ENCODE results near the gene KLF3. TPM values are rescaled to one million over a fixed set of nuclear protein-coding genes. Genes with fewer than 3 reads are reported as not detected.

KLF3 gene
- total RNA-seq, 1 experiment from 2014 or later = 16.8 TPM

GRCh38 chr4:38735870-38736269 lies 71.9 kb downstream of the KLF3 start:
- TF ChIP-seq NR2C2 (CRISPR knock-in tag; IDR thresholded peaks at IDR 0.05) = no peak
- TF ChIP-seq, protein P1, sequence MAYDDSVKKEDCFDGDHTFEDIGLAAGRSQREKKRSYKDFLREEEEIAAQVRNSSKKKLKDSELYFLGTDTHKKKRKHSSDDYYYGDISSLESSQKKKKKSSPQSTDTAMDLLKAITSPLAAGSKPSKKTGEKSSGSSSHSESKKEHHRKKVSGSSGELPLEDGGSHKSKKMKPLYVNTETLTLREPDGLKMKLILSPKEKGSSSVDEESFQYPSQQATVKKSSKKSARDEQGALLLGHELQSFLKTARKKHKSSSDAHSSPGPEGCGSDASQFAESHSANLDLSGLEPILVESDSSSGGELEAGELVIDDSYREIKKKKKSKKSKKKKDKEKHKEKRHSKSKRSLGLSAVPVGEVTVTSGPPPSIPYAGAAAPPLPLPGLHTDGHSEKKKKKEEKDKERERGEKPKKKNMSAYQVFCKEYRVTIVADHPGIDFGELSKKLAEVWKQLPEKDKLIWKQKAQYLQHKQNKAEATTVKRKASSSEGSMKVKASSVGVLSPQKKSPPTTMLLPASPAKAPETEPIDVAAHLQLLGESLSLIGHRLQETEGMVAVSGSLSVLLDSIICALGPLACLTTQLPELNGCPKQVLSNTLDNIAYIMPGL (CRISPR knock-in tag; IDR thresholded peaks at IDR 0.05) = no peak
- no peak for TF ChIP-seq FOXK1 (CRISPR knock-in tag; IDR thresholded peaks at IDR 0.05)
- no peak for TF ChIP-seq CREM (CRISPR knock-in tag; IDR thresholded peaks at IDR 0.05)
- TF ChIP-seq CBFB (CRISPR knock-in tag; IDR thresholded peaks at IDR 0.05; ENCODE audit: low read depth) = no peak
- TF ChIP-seq GTF2I (CRISPR knock-in tag; conservative IDR thresholded peaks at IDR 0.05) = no peak
- TF ChIP-seq, protein P2, sequence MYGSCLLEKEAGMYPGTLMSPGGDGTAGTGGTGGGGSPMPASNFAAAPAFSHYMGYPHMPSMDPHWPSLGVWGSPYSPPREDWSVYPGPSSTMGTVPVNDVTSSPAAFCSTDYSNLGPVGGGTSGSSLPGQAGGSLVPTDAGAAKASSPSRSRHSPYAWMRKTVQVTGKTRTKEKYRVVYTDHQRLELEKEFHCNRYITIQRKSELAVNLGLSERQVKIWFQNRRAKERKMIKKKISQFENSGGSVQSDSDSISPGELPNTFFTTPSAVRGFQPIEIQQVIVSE (CRISPR knock-in tag; IDR thresholded peaks at IDR 0.05; ENCODE audit: borderline replicate concordance) = no peak
- no peak for TF ChIP-seq TEAD1 (CRISPR knock-in tag; IDR thresholded peaks at IDR 0.05)
- no peak for TF ChIP-seq ESRRA (CRISPR knock-in tag; IDR thresholded peaks at IDR 0.05; ENCODE audit: borderline replicate concordance)
- TF ChIP-seq ZNF121 (CRISPR knock-in tag; IDR thresholded peaks at IDR 0.05) = no peak
- no peak for TF ChIP-seq OVOL2 (CRISPR knock-in tag; IDR thresholded peaks at IDR 0.05; ENCODE audit: borderline replicate concordance)
- no peak for TF ChIP-seq KAT7 (CRISPR knock-in tag; IDR thresholded peaks at IDR 0.05; ENCODE audit: borderline replicate concordance)
- TF ChIP-seq ZNF232 (CRISPR knock-in tag; IDR thresholded peaks at IDR 0.05) = no peak
- TF ChIP-seq TCF7 (CRISPR knock-in tag; IDR thresholded peaks at IDR 0.05; ENCODE audit: low read depth) = no peak
- TF ChIP-seq ZNF281 (CRISPR knock-in tag; IDR thresholded peaks at IDR 0.05) = no peak
- no peak for TF ChIP-seq SOX15 (CRISPR knock-in tag; IDR thresholded peaks at IDR 0.05)
- TF ChIP-seq ZSCAN18 (CRISPR knock-in tag; IDR thresholded peaks at IDR 0.05) = no peak
- TF ChIP-seq ZBTB21 (CRISPR knock-in tag; IDR thresholded peaks at IDR 0.05; ENCODE audit: borderline replicate concordance) = no peak
- TF ChIP-seq, protein P3, sequence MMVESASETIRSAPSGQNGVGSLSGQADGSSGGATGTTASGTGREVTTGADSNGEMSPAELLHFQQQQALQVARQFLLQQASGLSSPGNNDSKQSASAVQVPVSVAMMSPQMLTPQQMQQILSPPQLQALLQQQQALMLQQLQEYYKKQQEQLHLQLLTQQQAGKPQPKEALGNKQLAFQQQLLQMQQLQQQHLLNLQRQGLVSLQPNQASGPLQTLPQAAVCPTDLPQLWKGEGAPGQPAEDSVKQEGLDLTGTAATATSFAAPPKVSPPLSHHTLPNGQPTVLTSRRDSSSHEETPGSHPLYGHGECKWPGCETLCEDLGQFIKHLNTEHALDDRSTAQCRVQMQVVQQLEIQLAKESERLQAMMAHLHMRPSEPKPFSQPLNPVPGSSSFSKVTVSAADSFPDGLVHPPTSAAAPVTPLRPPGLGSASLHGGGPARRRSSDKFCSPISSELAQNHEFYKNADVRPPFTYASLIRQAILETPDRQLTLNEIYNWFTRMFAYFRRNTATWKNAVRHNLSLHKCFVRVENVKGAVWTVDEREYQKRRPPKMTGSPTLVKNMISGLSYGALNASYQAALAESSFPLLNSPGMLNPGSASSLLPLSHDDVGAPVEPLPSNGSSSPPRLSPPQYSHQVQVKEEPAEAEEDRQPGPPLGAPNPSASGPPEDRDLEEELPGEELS (CRISPR knock-in tag; IDR thresholded peaks at IDR 0.05) = no peak
- Mint-ChIP-seq H3K4me1 (no peaks in the 10 kb centered on the region), H3K27ac (no peak overlapping the region), H3K9me3 (peaks cover 28% of the 10 kb centered on the region), H3K36me3 (peaks cover 11% of the 10 kb centered on the region), H3K4me3 (no peak overlapping the region), H3K27me3 (ENCODE audit: low read depth) (no peaks in the 10 kb centered on the region)
- DNase-seq (ENCODE audit: low spot score) (no peak), ATAC-seq (no peak)
- ChIA-PET CTCF (interaction anchor here (0.6 to 2.2 kb wide), 3 partner anchors 23 to 556 kb away, joined by 3 to 8 read pairs (median 3); no protein-coding TSS in a partner anchor), POLR2A (no interaction called here)

Data from WTC11 (cell line).